Stimulated activated CD4-positive, alpha-beta T cell treated with anti-CD3 and anti-CD28 coated beads, TNF-alpha, amount 100 ng/mL, for 48 hours (primary cell): Measurements from ENCODE around the gene ZC3HAV1L.
A peak's percentile ranks its signal among the peaks of the same experiment; 100 is the strongest.
"Not testable (repeated sequence)": the region's sequence is repeated elsewhere in the genome, so short reads cannot be mapped to it uniquely, and the experiment has no call there.

ENCODE experiments used
- DNase-seq, 3 donors: peaks; one replicate each; pipeline ENCODE4 v3.0.0-alpha.2; 2020; ENCODE audit warnings: low read depth in 3 of 3

The ZC3HAV1L gene

GRCh38 chr7:139035586-139036353 is at the start of gene ZC3HAV1L:
Gene ZC3HAV1L (minus strand): TSS chr7:139036042. CDS start chr7:139036017, 25 bp downstream.
- peak; percentile 47 to 57 (median 50) for DNase-seq

- DNase-seq = no peak
Observed at GRCh38 chr7:139084709-139085108, 48.9 kb upstream of the ZC3HAV1L start.

- no peak for DNase-seq
Observed at GRCh38 chr7:139081584-139081983, 45.7 kb upstream of the ZC3HAV1L start.

- no peak for DNase-seq
Observed at GRCh38 chr7:139080905-139081304, 45.1 kb upstream of the ZC3HAV1L start.

- DNase-seq = no peak
Observed at GRCh38 chr7:139079861-139080260, 44.0 kb upstream of the ZC3HAV1L start.

- DNase-seq = no peak
Observed at GRCh38 chr7:139078911-139079310, 43.1 kb upstream of the ZC3HAV1L start.

- no peak for DNase-seq
Observed at GRCh38 chr7:139078399-139078798, 42.6 kb upstream of the ZC3HAV1L start.

GRCh38 chr7:139077706-139078105 is 41.9 kb upstream of the ZC3HAV1L start:
- DNase-seq = not testable (repeated sequence)

- no peak for DNase-seq
Observed at GRCh38 chr7:139075871-139076686, 40.2 kb upstream of the ZC3HAV1L start.

- peak; percentile 31 to 53 (median 42) for DNase-seq
Observed at GRCh38 chr7:139075031-139075652, 39.3 kb upstream of the ZC3HAV1L start.

- no peak for DNase-seq
Observed at GRCh38 chr7:139072796-139073195, 37.0 kb upstream of the ZC3HAV1L start.

GRCh38 chr7:139071680-139072079 is 35.8 kb upstream of the ZC3HAV1L start:
- DNase-seq = no peak

GRCh38 chr7:139068544-139069399 is 32.9 kb upstream of the ZC3HAV1L start:
- no peak for DNase-seq

- DNase-seq = no peak
Observed at GRCh38 chr7:139066315-139066714, 30.5 kb upstream of the ZC3HAV1L start.

- no peak for DNase-seq
Observed at GRCh38 chr7:139065323-139065722, 29.5 kb upstream of the ZC3HAV1L start.

GRCh38 chr7:139061416-139061815 is 25.6 kb upstream of the ZC3HAV1L start:
- DNase-seq = no peak

- no peak for DNase-seq
Observed at GRCh38 chr7:139060695-139061237, 24.9 kb upstream of the ZC3HAV1L start.

- no peak for DNase-seq
Observed at GRCh38 chr7:139059905-139060304, 24.1 kb upstream of the ZC3HAV1L start.

GRCh38 chr7:139058943-139059342 is 23.1 kb upstream of the ZC3HAV1L start:
- no peak for DNase-seq

GRCh38 chr7:139055674-139056073 is 19.8 kb upstream of the ZC3HAV1L start:
- no peak for DNase-seq

GRCh38 chr7:139054656-139055055 is 18.8 kb upstream of the ZC3HAV1L start:
- not testable (repeated sequence) for DNase-seq
